ENCODE measurements around the gene CCNB1.
"Not testable (repeated sequence)": the region's sequence is repeated elsewhere in the genome, so short reads cannot be mapped to it uniquely, and the experiment has no call there.

Gene CCNB1

GRCh38 chr5:69184621-69185020, 17.7 kb downstream of the CCNB1 start:
- no peak for DNase-seq (ENCODE audit: low spot score)
- FAIRE-seq, result no peak

- DNase-seq (ENCODE audit: low spot score) (no peak), FAIRE-seq (no peak)
Observed at GRCh38 chr5:69187342-69187741, 20.4 kb downstream of the CCNB1 start.

DNA sequence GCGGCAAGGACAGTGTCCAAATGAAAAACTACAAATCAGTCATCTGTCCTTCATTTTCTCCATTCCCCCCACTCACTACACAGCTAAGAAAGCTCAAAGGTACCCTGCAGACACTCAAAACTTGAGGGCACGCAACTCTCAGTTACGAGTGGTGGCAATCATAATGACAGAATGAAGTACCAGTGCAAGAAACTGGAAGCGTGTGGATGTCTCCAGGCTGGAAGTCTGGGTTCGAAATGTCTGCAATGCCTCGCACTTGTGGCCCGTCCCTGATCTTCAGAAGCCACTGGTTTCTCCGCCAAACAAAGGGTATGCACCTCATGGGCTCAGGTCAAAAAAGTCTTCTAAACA, 21.8 kb downstream of the CCNB1 start:
- FAIRE-seq (no peak), DNase-seq (ENCODE audit: low spot score) (no peak)

GRCh38 chr5:69189162-69190086, 22.5 kb downstream of the CCNB1 start, which contains the start of gene CENPH:
CENPH (plus strand) TSS chr5:69189583; CDS start chr5:69189635, 52 bp downstream.
- DNase-seq (ENCODE audit: low spot score), result peak; percentile 66
- FAIRE-seq, result no peak

DNA sequence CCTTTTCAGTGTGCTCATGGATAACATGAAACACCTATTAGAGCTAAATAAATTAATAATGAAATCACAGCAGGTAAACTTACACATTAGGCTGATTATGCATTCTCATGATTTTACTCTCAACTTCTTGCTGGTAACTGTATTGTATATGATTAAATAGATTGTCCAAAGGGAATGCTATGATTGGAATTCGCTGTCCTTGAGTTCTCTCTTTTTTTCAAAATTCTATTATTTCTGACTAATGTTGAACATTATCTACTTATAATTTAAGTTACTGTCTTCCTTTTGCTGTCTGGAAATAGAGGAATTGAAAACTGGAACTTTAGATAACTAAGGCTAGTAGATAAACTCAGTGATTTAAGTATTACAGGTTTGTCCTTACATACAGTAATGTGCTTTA, 35.5 kb downstream of the CCNB1 start:
- no peak for DNase-seq (ENCODE audit: low spot score)
- no peak for FAIRE-seq

GRCh38 chr5:69206528-69207190, 39.7 kb downstream of the CCNB1 start:
- DNase-seq (ENCODE audit: low spot score), result peak; percentile 6

GRCh38 chr5:69209602-69210001, 42.7 kb downstream of the CCNB1 start:
- no peak for FAIRE-seq
- DNase-seq (ENCODE audit: low spot score), result no peak

More at GRCh38 chr5:69206528-69207190, 39.7 kb downstream of the CCNB1 start:
- FAIRE-seq, result no peak

GRCh38 chr5:69211200-69211599, 44.2 kb downstream of the CCNB1 start:
- DNase-seq (ENCODE audit: low spot score), result no peak
- no peak for FAIRE-seq

DNA sequence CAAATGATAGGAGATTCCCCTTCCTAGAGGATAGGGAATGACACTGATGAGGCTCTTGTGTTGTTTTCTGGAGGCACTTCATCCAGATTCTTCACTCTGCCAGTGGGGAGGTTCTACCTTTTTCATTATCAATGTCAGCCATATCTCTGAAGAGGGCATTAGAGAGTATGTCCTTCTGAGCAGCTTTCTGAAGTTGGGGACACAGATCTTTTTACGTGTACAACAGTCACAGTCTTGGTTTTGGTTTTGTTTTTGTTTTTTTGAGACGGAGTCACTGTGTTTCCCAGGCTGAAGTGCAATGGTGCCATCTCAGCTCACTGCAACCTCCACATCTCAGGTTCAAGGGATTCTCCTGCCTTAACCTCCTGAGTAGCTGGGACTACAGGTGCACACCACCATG, 45.1 kb downstream of the CCNB1 start:
- FAIRE-seq (no peak), DNase-seq (ENCODE audit: low spot score) (no peak)

GRCh38 chr5:69213513-69214215, 46.7 kb downstream of the CCNB1 start:
- DNase-seq (ENCODE audit: low spot score) (no peak), FAIRE-seq (no peak)

DNA sequence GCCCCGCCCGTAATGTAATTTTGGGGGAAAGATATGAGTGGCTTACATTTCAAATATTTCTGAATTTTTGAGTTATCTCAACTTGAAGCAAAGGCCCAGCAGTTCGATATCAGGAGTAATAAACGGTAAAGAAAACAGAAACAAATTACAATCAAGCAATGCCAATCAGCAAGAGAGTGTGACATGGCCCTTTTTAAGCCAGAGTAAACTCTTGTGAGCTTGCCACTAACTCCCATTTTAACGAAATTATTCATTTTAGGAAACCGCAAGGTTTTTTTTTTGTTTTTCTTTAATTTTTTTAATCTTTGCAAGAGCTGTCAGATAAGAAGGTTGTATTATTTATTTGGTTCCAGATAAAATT, 50.2 kb downstream of the CCNB1 start:
- FAIRE-seq (no peak), DNase-seq (ENCODE audit: low spot score) (no peak)

- FAIRE-seq, result no peak
- DNase-seq (ENCODE audit: low spot score), result peak; percentile 60
Observed at GRCh38 chr5:69217548-69218526, 50.9 kb downstream of the CCNB1 start.

- DNase-seq (ENCODE audit: low spot score) (no peak), FAIRE-seq (no peak)
Observed at GRCh38 chr5:69219939-69220338, 53.0 kb downstream of the CCNB1 start.

- not testable (repeated sequence) for DNase-seq (ENCODE audit: low spot score); FAIRE-seq
Observed at GRCh38 chr5:69220371-69220770, 53.4 kb downstream of the CCNB1 start.

GRCh38 chr5:69220833-69221232, 53.9 kb downstream of the CCNB1 start:
- DNase-seq (ENCODE audit: low spot score); FAIRE-seq: not testable (repeated sequence)

GRCh38 chr5:69224520-69224919, 57.6 kb downstream of the CCNB1 start:
- DNase-seq (ENCODE audit: low spot score) (no peak), FAIRE-seq (no peak)

DNA sequence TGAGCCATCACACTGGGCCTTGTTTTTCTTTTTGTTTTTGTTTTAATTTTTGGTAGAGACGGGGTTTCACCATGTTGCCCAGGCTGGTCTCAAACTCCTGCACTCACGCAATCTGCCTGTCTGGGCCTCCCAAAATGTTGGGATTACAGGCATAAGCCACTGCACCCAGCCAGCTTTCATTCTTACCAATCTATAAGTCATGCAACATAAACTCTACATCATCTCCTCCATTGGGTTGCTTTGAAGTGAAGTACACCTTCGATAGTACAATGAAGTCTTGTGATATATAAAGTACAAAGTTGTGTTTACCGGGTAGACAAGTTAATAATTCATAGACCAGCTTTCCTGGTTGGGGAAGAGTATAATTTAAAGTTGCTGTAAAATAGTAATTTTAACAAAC, 58.9 kb downstream of the CCNB1 start:
- FAIRE-seq (no peak), DNase-seq (ENCODE audit: low spot score) (no peak)
